Cerebellar nuclear complex (tissue), 1 donor: ENCODE data around the gene AGPS.
"Not testable (repeated sequence)": the region's sequence is repeated elsewhere in the genome, so short reads cannot be mapped to it uniquely, and the experiment has no call there.

ENCODE experiments used
- DNase-seq, 2 experiments: peaks; one replicate each; lab custom pipeline; 2025; lab: John Stamatoyannopoulos, UW

The AGPS gene

GRCh38 chr2:177419274-177419673 lies 26.7 kb downstream of the AGPS start:
- no peak for DNase-seq

DNA sequence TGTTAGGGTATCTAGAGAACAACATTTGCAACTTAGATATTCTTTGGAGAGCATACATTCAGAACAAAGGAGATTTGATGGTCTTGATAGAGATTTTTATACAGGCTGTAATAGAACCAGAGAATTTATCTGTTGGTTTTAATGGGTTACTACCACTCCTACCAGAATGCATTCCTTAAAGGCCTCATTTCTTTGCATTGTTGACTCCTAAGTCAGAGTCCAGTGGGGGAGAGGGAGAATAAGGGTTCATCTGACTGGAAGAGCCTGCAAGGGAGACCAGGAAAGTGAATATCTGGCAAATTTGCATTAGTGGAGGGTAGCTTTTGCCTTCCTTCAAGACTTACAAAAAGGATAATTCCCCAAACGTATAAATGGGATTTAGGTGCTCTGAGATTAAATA lies 29.7 kb downstream of the AGPS start:
- DNase-seq = no peak

DNA sequence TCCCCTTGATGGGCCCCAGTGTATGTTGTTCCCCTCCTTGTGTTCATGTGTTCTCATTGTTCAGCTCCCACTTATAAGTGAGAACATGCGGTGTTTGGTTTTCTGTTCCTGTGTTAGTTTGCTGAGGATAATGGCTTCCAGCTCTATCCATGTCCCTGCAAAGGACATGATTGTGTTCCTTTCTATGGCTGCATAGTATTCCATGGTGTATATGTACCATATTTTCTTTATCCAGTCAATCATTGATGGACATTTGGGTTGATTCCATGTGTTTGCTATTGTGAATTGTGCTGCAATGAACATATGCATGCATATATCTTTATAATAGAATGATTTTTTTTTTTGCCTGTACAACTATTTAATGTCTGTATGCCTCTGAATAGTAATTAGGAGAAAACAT lies 31.5 kb downstream of the AGPS start:
- DNase-seq = not testable (repeated sequence)

- not testable (repeated sequence) for DNase-seq
Observed at GRCh38 chr2:177424620-177425019, 32.0 kb downstream of the AGPS start.

DNA sequence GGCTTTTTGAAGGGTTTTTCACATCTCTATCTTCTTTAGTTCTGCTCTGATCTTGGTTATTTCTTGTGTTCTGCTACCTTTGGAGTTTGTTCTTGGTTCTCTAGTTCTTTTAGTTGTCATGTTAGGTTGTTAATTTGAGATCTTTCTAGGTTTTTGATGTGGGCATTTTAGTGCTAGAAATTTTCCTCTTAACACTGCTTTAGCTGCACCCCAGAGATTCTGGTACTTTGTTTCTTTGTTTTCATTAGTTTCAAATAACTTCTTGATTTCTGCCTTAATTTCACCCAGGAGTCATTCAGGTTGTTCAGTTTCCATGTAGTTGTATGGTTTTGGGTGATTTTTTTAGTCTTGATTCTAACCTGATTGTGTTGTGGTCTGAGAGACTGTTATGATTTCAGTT lies 34.7 kb downstream of the AGPS start:
- DNase-seq = no peak

DNA sequence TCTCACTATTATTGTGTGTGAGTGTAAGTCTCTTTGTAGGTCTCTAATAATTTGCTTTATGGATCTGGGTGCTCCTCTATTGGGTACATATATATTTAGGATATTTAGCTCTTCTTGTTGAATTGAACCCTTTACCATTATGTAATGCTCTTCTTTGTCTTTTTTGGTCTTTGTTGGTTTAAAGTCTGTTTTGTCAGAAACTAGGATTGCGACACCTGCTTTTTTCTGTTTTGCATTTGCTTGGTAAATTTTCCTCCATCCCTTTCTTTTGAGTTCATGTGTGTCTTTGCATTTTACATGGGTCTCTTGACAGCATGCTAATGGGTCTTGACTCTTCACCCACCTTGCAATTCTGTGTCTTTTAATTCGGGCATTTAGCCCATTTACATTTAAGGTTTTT lies 35.4 kb downstream of the AGPS start:
- not testable (repeated sequence) for DNase-seq

DNA sequence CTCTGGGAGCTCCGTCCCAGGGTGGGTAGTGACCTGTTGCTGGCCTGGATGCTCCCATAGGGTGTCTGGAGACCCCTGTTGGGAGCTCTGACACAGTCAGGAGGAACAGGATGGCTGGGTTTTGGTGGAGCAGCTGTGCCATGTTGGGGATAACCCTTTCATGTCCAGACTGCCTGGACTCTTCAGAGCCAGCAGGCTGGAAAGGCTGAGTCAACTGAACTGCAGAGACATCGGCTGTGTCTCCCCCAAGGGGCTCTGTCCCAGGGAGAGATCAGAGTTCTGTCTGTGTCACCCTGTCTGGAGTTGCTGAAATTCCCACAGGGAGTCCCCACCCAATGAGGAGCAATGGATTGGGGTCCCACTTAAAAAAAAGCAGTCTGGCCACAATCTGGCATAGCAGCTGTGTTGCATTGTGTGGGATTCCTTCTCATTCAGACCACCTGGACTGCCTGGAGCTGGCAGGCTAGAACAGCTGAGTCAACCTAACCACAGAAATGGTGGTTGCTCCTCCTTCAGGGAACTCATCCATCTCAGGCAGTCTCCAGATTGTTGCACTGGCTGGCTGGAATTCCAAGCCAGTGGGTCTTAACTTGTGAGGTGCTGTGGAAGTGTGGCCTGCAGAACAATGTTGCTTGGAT lies 37.2 kb downstream of the AGPS start:
- no peak for DNase-seq

GRCh38 chr2:177430411-177430810 lies 37.8 kb downstream of the AGPS start:
- no peak for DNase-seq

DNA sequence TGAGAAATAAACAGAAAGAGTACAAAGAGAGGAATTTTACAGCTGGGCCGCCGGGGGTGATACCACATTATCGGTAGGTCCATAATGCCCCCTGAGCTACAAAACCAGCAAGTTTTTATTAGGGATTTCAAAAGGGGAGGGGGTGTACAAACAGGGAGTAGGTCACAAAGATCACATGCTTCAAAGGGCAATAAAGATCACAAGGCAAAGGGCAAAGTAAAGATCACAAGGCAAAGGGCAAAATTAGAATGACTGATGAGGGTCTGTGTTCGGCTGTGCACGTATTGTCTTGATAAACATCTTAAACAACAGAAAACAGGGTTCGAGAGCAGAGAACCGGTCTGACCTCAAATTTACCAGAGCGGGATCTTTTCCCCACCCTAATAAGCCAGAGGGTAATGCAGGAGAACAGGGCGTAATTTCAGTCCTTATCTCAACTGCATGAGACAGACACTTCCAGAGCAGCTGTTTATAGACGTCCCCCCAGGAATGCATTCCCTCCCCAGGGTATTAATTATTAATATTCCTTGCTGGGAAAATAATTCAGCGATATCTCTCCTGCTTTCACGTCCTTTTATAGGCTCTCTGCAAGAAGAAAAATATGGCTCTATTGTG lies 38.6 kb downstream of the AGPS start:
- not testable (repeated sequence) for DNase-seq

DNA sequence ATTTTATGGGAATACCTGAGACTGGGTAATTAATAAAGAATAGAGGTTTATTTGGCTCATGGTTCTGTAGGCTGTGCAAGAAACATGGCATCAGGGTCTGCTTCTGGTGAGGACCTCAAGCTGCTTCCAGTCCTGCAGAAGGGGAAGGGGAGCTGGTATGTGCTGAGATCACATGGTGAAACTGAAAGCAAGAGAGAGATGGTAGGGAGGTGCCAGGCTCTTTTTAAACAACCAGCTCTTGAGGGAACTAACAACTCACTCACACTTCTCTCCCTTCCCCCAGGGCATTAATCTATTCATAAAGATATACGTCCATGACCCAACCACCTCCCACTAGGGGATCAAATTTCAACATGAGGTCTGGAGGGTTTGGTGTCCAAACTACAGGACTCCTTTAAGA lies 40.1 kb downstream of the AGPS start:
- DNase-seq = no peak

DNA sequence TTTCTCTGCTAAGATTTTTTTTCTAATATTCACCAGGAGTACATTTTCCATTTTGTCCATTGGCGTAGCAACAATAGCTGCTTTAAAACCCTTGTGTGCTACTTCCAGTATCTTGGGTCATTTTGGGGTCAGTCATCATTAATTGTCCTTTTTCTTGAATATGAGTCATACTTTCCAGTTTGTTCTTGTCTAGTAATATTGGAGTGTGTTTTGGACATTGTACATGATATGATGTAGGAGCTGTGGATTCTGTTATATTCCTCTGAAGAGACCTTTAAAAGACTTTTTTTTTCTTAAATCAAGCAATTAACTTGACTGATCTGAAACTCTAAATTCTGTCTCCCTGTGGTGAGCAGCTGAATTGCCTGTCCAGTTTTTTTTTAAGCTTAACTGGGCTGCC lies 40.8 kb downstream of the AGPS start:
- DNase-seq = no peak

DNA sequence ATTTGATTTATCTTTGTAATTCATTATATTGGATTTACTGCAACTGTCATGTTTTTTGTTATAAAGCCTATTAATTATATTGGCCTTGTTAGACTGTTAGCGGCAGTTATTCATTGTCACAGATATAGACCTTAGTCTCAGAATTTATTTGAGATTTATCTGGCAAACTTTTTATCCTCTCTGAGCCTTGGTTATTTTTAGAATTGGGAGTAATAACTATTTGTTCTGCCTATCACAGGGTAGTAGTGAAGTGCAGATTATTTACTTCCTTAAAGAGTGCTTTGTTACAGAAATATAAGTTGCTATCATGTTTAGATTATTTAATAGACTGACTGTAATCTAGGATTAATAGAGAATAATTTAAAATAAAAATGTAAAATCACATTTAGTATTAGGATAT lies 41.9 kb downstream of the AGPS start:
- no peak for DNase-seq

GRCh38 chr2:177445200-177445599 lies 52.6 kb downstream of the AGPS start:
- DNase-seq = no peak

DNA sequence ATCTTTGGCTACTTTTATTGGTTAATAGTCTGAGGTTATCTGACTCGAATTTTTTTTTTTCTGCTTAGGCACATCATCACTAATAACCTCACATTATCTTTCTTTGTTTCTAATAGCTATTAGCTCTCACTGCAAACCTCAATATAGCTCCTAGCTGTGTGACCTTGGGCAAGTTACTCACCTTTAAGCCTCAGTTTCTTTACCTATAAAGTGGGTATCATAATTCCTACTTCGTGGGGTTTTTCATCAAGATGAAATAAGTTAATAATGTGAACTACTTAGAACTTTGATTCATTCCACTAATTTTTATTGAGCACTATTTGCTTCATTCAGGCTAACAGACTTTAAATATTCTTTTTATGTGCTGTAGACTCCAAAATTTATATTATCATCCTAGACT lies 55.5 kb downstream of the AGPS start:
- no peak for DNase-seq

DNA sequence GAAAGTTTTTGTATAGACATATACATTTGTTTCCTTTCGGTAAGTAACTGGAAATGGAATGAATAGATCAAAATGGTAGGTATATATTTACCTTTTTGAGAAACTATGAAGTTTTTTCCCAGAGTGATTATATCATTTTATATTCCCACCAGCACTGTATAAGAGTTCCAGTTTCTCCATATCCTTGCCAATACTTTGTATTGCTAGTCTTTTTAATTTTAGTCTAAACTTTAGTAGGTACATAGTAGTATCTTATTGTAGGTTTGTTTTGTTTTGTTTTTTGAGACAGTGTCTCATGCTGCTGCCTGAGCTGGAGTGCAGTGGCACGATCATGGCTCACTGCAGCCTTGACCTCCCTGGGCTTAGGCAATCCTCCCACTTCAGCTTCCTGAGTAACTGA lies 56.6 kb downstream of the AGPS start:
- DNase-seq = no peak

GRCh38 chr2:177455187-177455586 lies 62.6 kb downstream of the AGPS start:
- DNase-seq = no peak

DNA sequence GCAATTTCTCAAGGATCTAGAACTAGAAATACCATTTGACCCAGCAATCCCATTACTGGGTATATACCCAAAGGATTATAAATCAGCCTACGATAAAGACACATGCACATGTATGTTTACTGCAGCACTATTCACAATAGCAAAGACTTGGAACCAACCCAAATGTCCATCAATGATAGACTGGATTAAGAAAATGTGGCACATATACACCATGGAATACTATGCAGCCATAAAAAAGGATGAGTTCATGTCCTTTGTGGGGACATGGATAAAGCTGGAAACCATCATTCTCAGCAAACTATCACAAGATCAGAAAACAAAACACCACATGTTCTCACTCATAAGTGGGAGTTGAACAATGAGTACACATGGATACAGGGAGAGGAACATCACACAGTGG lies 67.2 kb downstream of the AGPS start:
- DNase-seq = not testable (repeated sequence)

DNA sequence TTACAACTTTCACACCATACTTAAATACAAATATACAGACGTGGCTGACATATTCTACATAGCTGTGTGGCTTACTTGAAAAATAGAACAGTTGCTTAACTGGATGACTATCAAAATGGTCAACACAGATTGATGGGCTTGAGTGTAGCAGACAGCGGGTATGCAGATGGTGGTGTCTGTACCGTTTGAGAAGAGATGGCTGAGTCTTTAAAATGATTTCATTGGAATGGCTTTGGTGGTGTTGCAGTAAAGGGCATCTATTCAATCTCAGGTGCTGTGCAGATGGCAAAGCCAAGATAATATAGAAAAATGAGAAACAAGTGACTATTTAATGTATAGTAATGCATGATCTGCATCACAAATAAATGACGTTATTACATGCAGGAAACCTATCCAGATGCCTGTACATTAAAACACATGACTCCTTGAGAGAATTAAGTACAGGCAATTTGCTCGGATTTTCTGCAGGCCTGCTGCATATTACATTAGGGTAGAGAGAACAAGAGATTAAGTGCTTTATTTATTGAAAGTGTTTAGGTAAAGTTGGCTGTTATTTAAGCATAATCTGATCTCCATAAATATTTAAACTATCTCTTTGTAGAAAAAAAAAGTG lies 68.5 kb downstream of the AGPS start:
- DNase-seq = no peak

GRCh38 chr2:177464549-177464948 lies 72.0 kb downstream of the AGPS start:
- DNase-seq = no peak

GRCh38 chr2:177465400-177466138 lies 73.0 kb downstream of the AGPS start:
- DNase-seq = no peak

- no peak for DNase-seq
Observed at GRCh38 chr2:177466337-177467195, 74.0 kb downstream of the AGPS start.

DNA sequence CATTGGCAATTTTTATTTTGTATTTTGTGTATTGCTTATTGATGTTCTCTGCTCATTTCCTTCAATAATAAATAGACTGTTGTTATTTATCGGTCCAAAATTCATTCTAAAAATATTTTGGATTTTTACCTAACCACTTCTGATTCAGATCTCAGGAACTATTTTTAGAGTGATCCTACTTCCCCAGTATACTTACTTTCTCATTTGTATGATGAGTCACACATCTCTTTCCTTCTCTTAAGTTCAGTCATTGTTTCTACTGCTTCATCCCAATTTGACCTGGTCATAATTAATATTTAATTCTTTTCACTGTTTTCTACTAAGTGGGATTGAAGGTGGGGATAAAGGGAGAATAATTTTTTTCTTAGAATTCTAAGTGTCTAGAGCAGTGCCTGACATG lies 75.1 kb downstream of the AGPS start:
- no peak for DNase-seq
